GM12878 (cell line): Measurements from ENCODE around the gene LEP. TPM values are rescaled to one million over a fixed set of nuclear protein-coding genes. Genes with fewer than 3 reads are reported as not detected.

Experiments used
- ATAC-seq: fragments of 200-7000 bp; cut with Tn5 transposase; 3 replicates; pipeline ENCODE4 v1.9.1; 2020; ENCODE audit warnings: mild to moderate bottlenecking, moderate library complexity
- BruUV-seq: library from RNA; stranded (reverse); fragments of 400-500 nt; replicated peaks from 2 replicates; lab custom pipeline; 2021; lab: Mats Ljungman, UMichigan
- CTCF ChIA-PET: fragments of 300-600 bp; sonication (Branson Sonifier 250); formaldehyde crosslinking; extraction: SDS; loops from one replicate; lab custom pipeline; 2021; ENCODE audit warnings: inconsistent platforms; lab: Yijun Ruan, JAX
- POLR2A ChIA-PET: fragments of 350-600 bp; formaldehyde crosslinking; extraction: SDS; loops from one replicate; lab custom pipeline; 2021; ENCODE audit warnings: inconsistent platforms; lab: Charles Lee
- RAD21 ChIA-PET: fragments of 300-600 bp; sonication (Branson Sonifier 250); formaldehyde crosslinking; loops from one replicate; lab custom pipeline; 2023; ENCODE audit warnings: antibody characterized with exemption; ENCODE audit not compliant: unreplicated experiment; lab: Charles Lee
- SMC1A ChIA-PET: fragments of 300-600 bp; sonication (Branson Sonifier 250); formaldehyde crosslinking; loops from one replicate; lab custom pipeline; 2023; ENCODE audit not compliant: unreplicated experiment, uncharacterized antibody; lab: Charles Lee
- DNase-seq: peaks from one replicate; pipeline ENCODE4 v3.0.0-alpha.2; 2011; ENCODE audit warnings: low read depth, low spot score
- FAIRE-seq: peaks from 3 replicates; lab custom pipeline; 2011; peaks lifted over from hg19 to GRCh38; lab: Jason Lieb, UNC
- H2AFZ ChIP-seq: 2 replicates; pipeline ENCODE4 v1.6.0; 2011; ENCODE audit warnings: low read depth, low read length, control low read depth; ENCODE audit not compliant: control insufficient read depth
- H3K27ac ChIP-seq: 2 replicates; pipeline ENCODE4 v1.5.1; 2011; ENCODE audit warnings: control low read depth; ENCODE audit not compliant: control insufficient read depth, insufficient read depth
- H3K27me3 ChIP-seq, 2 experiments: replicated peaks in 1 of 2; 2 replicates each; pipeline versions ENCODE4 v1.6.0 to v1.6.1; 2011; ENCODE audit warnings: low read length in 1 of 2; ENCODE audit not compliant: control insufficient read depth in 2 of 2, insufficient read depth in 2 of 2
- H3K36me3 ChIP-seq, 2 experiments: 2 replicates each; pipeline ENCODE4 v1.5.1; 2011; ENCODE audit warnings: low read length in 1 of 2; ENCODE audit not compliant: control insufficient read depth in 2 of 2, insufficient read depth in 2 of 2
- H3K4me1 ChIP-seq: 2 replicates; pipeline ENCODE4 v1.6.1; 2011; ENCODE audit warnings: mild to moderate bottlenecking, low read length, moderate library complexity, mixed read lengths; ENCODE audit not compliant: control insufficient read depth, insufficient read depth
- H3K4me2 ChIP-seq: 2 replicates; pipeline ENCODE4 v1.6.0; 2011; ENCODE audit warnings: control low read depth; ENCODE audit not compliant: control insufficient read depth, insufficient read depth
- H3K4me3 ChIP-seq: fragments of 200-600 bp; sonication (generic); 2 replicates; pipeline ENCODE4 v1.5.1; 2016
- H3K79me2 ChIP-seq: 2 replicates; pipeline ENCODE4 v1.6.0; 2011; ENCODE audit warnings: low read length; ENCODE audit not compliant: control insufficient read depth, insufficient read depth
- H3K9ac ChIP-seq: 2 replicates; pipeline ENCODE4 v1.8.0; 2011; ENCODE audit warnings: low read length, control low read depth, mixed read lengths; ENCODE audit not compliant: control insufficient read depth, insufficient read depth
- H3K9me3 ChIP-seq: replicated peaks from 3 replicates; pipeline ENCODE4 v1.5.1; 2011; ENCODE audit warnings: mild to moderate bottlenecking, low read length; ENCODE audit not compliant: control insufficient read depth, insufficient read depth
- H4K20me1 ChIP-seq: 2 replicates; pipeline ENCODE4 v1.6.0; 2011; ENCODE audit not compliant: control insufficient read depth, insufficient read depth
- BACH1 ChIP-seq: fragments of 450-650 bp; IDR thresholded peaks from 2 replicates; pipeline ENCODE4 v1.6.1; 2017; ENCODE audit warnings: mild to moderate bottlenecking, borderline replicate concordance
- BRCA1 ChIP-seq: IDR thresholded peaks from 2 replicates; pipeline ENCODE4 v1.6.1; 2011; ENCODE audit warnings: low read depth, low read length, improper control_type of control experiment
- CBX3 ChIP-seq: fragments of 200-600 bp; sonication (generic); IDR thresholded peaks from 2 replicates; pipeline ENCODE4 v1.6.1; 2016; ENCODE audit warnings: low read depth, borderline replicate concordance
- CHD1 ChIP-seq: IDR thresholded peaks from 2 replicates; pipeline ENCODE4 v1.6.1; 2012; ENCODE audit warnings: low read depth, low read length, improper control_type of control experiment
- EZH2 ChIP-seq: IDR thresholded peaks from 2 replicates; pipeline ENCODE4 v1.6.1; 2012; ENCODE audit warnings: low read depth, mild to moderate bottlenecking, control low read depth, inconsistent platforms, low read length, borderline replicate concordance; ENCODE audit not compliant: control insufficient read depth
- IRF4 ChIP-seq: IDR thresholded peaks from 2 replicates; pipeline ENCODE4 v1.6.1; 2011; ENCODE audit warnings: low read depth, low read length
- MAX ChIP-seq: IDR thresholded peaks from 2 replicates; pipeline ENCODE4 v1.6.1; 2012; ENCODE audit warnings: low read depth, low read length, improper control_type of control experiment
- POLR2AphosphoS2 ChIP-seq: IDR thresholded peaks from 2 replicates; pipeline ENCODE4 v1.6.1; 2011; ENCODE audit warnings: low read depth, mild to moderate bottlenecking, low read length, improper control_type of control experiment, moderate library complexity
- RB1 ChIP-seq: fragments of 450-650 bp; formaldehyde crosslinking; IDR thresholded peaks from 2 replicates; pipeline ENCODE4 v1.6.1; 2017; ENCODE audit warnings: mild to moderate bottlenecking, borderline replicate concordance
- SMC3 ChIP-seq: IDR thresholded peaks from 2 replicates; pipeline ENCODE4 v1.6.1; 2011; ENCODE audit warnings: low read length, improper control_type of control experiment, borderline replicate concordance
- TARDBP ChIP-seq: IDR thresholded peaks from 2 replicates; pipeline ENCODE4 v1.6.1; 2016; ENCODE audit warnings: borderline replicate concordance
- TCF3 ChIP-seq: IDR thresholded peaks from 2 replicates; pipeline ENCODE4 v1.6.1; 2012; ENCODE audit warnings: low read depth, mild to moderate bottlenecking, low read length, borderline replicate concordance; ENCODE audit not compliant: insufficient read depth
- ZNF207 ChIP-seq: fragments of 450-650 bp; IDR thresholded peaks from 2 replicates; pipeline ENCODE4 v1.6.1; 2014; ENCODE audit warnings: antibody characterized with exemption, mild to moderate bottlenecking, borderline replicate concordance
- ZNF274 ChIP-seq: IDR thresholded peaks from one replicate; pipeline ENCODE4 v1.8.0; 2011; ENCODE audit not compliant: insufficient read length, insufficient read depth
- ZZZ3 ChIP-seq: IDR thresholded peaks from 2 replicates; pipeline ENCODE4 v1.6.1; 2011; ENCODE audit warnings: low read depth; ENCODE audit not compliant: control insufficient read depth, insufficient read length
- WGBS: methylation state at CpG from one replicate; pipeline ENCODE4 v1.1.6; 2016; ENCODE audit warnings: low lambda C conversion rate; ENCODE audit not compliant: insufficient replicate concordance, insufficient coverage; ENCODE audit errors: missing lambda C conversion rate; 5-methylcytosine and 5-hydroxymethylcytosine counted together
- in situ Hi-C: fragments of 300-500 bp; cut with MboI; formaldehyde crosslinking; loops from 9 replicates; pipeline ENCODE4 v1.14.3; 2018; ENCODE audit warnings: mixed read lengths
- intact Hi-C: fragments of 100-400 bp; cut with micrococcal nuclease; formaldehyde crosslinking; loops from one replicate; pipeline ENCODE4 v1.14.2; 2022; ENCODE audit not compliant: unreplicated experiment
- polyA plus RNA-seq, 11 experiments: library from polyadenylated mRNA; depleted of rRNA in 4 of 11; unstranded in 6 of 11; stranded (reverse) in 5 of 11; fragments of >200 nt; fragmentation: Nextera tagmentation in 4 of 11; fragmentation: Illumina TruSeq in 1 of 11; extraction: Ambion mirVana in 4 of 11; extraction: Trizol in 1 of 11; gene quantifications; 1 replicate in 1 of 11; 2 replicates in 10 of 11; pipeline versions ENCODE4 v1.2.1 to v1.2.3, GENCODE V29; 2011 to 2016; ENCODE audit warnings: inconsistent platforms in 2 of 11, missing spikeins in 2 of 11, low read depth in 1 of 11
- total RNA-seq, 4 experiments: library from RNA; depleted of rRNA in 3 of 4; stranded (reverse); fragments of >200 nt in 3 of 4; fragmentation: Illumina TruSeq in 1 of 4; extraction: Trizol in 1 of 4; gene quantifications; 2 replicates each; pipeline versions ENCODE4 v1.2.1 to v1.2.3, GENCODE V29; 2013 to 2021
- TF ChIP-seq, protein P1 (sequence below): fragments of 450-650 bp; formaldehyde crosslinking; IDR thresholded peaks from 2 replicates; pipeline ENCODE4 v1.5.0; 2022; ENCODE audit warnings: mild to moderate bottlenecking, missing genetic modification characterization
- TF ChIP-seq, protein P2 (sequence below): IDR thresholded peaks from 2 replicates; pipeline ENCODE4 v1.6.1; 2011; ENCODE audit warnings: borderline replicate concordance, low read depth, mild to moderate bottlenecking, moderate library complexity, mixed read lengths, low read length; ENCODE audit not compliant: insufficient read depth; ENCODE audit errors: extremely low read length

Gene LEP
- total and polyA plus RNA-seq, 10 of the 15 experiments (the other 5 are each of a cell fraction or from before 2014, with no cell fraction given), result not detected

DNA sequence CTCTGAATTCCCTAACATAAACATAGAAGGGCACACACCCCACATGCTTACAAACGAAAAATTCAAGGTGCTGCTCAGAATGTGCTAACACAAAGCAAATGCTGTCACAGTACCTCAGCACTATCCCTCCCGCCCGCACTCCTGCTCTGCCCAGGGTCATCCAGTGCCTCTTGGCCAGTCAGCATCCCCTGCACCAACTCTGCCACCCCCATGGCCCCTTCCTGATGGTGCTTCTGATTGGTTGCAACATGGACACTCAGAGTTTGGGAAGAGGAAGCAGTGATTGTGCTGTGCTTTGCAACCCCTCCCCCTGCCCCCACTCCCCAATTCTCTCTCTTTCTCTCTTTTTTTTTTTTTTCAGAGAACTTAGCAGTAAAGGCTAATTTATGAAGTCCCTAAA, 13.8 kb upstream of the LEP start:
- H4K20me1 ChIP-seq, result no peaks in the 10 kb centered on the region

More for the DNA sequence above, 13.8 kb upstream of the LEP start:
- no peak overlapping the region for H3K4me3 ChIP-seq
- H2AFZ ChIP-seq, result no peak overlapping the region
- H3K4me2 ChIP-seq, result no peak overlapping the region
- in situ Hi-C loops, result no loop called here
- H3K9ac ChIP-seq, result no peak overlapping the region
- no peaks in the 10 kb centered on the region for H3K36me3 ChIP-seq
- 67% methylated on average over 3 of the region's 3 CpGs for WGBS
- ChIA-PET RAD21 (no interaction called here), CTCF (interaction anchor here (2.3 kb wide), 1 partner anchor 18 kb away, joined by 8 read pairs; no protein-coding TSS in a partner anchor), POLR2A (no interaction called here), SMC1A (no interaction called here)
- BruUV-seq, result no TSS peak
- intact Hi-C loops, result no loop called here
- TF ChIP-seq TARDBP, result no peak
- TF ChIP-seq BACH1, result no peak
- no peak for TF ChIP-seq RB1
- no peak for TF ChIP-seq ZNF274
- TF ChIP-seq, protein P1, sequence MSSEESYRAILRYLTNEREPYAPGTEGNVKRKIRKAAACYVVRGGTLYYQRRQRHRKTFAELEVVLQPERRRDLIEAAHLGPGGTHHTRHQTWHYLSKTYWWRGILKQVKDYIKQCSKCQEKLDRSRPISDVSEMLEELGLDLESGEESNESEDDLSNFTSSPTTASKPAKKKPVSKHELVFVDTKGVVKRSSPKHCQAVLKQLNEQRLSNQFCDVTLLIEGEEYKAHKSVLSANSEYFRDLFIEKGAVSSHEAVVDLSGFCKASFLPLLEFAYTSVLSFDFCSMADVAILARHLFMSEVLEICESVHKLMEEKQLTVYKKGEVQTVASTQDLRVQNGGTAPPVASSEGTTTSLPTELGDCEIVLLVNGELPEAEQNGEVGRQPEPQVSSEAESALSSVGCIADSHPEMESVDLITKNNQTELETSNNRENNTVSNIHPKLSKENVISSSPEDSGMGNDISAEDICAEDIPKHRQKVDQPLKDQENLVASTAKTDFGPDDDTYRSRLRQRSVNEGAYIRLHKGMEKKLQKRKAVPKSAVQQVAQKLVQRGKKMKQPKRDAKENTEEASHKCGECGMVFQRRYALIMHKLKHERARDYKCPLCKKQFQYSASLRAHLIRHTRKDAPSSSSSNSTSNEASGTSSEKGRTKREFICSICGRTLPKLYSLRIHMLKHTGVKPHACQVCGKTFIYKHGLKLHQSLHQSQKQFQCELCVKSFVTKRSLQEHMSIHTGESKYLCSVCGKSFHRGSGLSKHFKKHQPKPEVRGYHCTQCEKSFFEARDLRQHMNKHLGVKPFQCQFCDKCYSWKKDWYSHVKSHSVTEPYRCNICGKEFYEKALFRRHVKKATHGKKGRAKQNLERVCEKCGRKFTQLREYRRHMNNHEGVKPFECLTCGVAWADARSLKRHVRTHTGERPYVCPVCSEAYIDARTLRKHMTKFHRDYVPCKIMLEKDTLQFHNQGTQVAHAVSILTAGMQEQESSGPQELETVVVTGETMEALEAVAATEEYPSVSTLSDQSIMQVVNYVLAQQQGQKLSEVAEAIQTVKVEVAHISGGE (CRISPR knock-in tag), result no peak
- TF ChIP-seq IRF4, result no peak
- no peak for TF ChIP-seq SMC3
- TF ChIP-seq EZH2, result no peak
- TF ChIP-seq POLR2AphosphoS2, result no peak
- TF ChIP-seq, protein P2, sequence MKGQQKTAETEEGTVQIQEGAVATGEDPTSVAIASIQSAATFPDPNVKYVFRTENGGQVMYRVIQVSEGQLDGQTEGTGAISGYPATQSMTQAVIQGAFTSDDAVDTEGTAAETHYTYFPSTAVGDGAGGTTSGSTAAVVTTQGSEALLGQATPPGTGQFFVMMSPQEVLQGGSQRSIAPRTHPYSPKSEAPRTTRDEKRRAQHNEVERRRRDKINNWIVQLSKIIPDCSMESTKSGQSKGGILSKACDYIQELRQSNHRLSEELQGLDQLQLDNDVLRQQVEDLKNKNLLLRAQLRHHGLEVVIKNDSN, result no peak
- no peak for TF ChIP-seq TCF3
- no peak for TF ChIP-seq BRCA1
- no peak for TF ChIP-seq MAX
- no peak for TF ChIP-seq CBX3
- TF ChIP-seq CHD1, result no peak
- TF ChIP-seq ZZZ3, result no peak
- TF ChIP-seq ZNF207, result no peak
- H3K4me1 ChIP-seq, result no peaks in the 10 kb centered on the region
- ATAC-seq (no peak), DNase-seq (no peak), FAIRE-seq (no peak)
- H3K79me2 ChIP-seq, result no peaks in the 10 kb centered on the region
- no peaks in the 10 kb centered on the region for H3K27me3 ChIP-seq
- H3K27ac ChIP-seq, result no peak overlapping the region
- no peaks in the 10 kb centered on the region for H3K9me3 ChIP-seq
